NB4 (cell line): ENCODE measurements around the gene MTARC2.

Experiments
- DNase-seq: peaks from one replicate; pipeline ENCODE4 v3.0.0; 2010; ENCODE audit warnings: low read depth
- H3K4me3 ChIP-seq: one replicate; pipeline ENCODE4 v1.5.1; 2011; ENCODE audit warnings: mild to moderate bottlenecking, low read depth, low read length, moderate library complexity
- MYC ChIP-seq: IDR thresholded peaks from 2 replicates; pipeline ENCODE4 v1.6.1; 2011; ENCODE audit warnings: low read depth, low read length
- POLR2A ChIP-seq: IDR thresholded peaks from 2 replicates; pipeline ENCODE4 v1.6.1; 2011; ENCODE audit warnings: mild to moderate bottlenecking; ENCODE audit not compliant: insufficient read length; ENCODE audit errors: extremely low read depth
- TF ChIP-seq, protein P1 (sequence below): IDR thresholded peaks from 2 replicates; pipeline ENCODE4 v1.6.1; 2011; ENCODE audit warnings: low read depth, low read length
- TF ChIP-seq, protein P2 (sequence below): IDR thresholded peaks from one replicate; pipeline ENCODE4 v1.5.1; 2012; ENCODE audit warnings: low read depth, low read length

The MTARC2 gene

DNA sequence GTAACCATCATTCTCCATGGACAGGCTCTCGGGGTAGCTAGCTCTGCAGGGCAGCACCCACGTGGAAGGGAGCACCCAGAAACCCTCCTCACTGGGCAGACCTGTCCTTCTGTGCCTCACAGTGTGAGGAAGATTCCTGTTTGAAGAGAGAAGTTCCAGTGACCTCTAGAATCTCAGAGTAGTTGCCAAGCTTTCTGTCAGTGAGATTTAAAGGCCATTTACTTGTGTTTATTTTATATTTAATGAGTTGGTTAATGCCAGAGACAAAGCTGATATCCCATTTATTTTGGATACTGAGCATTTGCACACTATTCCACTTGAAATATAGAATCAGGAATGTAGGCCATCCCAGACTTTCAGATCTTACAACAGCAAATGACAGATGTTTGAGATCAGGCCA lies 67.3 kb downstream of the MTARC2 start:
- TF ChIP-seq, protein P1, sequence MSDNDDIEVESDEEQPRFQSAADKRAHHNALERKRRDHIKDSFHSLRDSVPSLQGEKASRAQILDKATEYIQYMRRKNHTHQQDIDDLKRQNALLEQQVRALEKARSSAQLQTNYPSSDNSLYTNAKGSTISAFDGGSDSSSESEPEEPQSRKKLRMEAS, result no peak
- TF ChIP-seq POLR2A, result no peak
- no peak for DNase-seq
- no peak overlapping the region for H3K4me3 ChIP-seq

DNA sequence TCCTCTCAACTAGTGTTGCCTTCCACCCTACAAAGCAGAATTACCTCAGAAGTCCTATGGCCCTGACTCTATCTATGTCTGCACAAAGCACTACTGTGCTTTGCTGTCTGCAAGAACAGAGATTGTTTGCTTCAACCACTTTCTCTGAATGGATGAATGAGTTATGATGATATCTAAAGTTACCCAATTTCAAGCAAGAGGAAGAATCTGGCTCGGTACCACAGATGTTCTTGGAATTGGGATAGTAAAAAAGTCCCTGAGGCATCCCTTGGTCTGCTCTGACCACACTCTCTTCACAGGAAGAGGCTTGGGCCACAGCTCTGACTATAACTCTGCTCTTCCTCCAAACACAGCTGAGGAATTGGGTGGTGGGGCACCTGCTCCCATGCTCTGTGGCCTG lies 69.8 kb downstream of the MTARC2 start:
- TF ChIP-seq, protein P1, result no peak
- TF ChIP-seq, protein P2, sequence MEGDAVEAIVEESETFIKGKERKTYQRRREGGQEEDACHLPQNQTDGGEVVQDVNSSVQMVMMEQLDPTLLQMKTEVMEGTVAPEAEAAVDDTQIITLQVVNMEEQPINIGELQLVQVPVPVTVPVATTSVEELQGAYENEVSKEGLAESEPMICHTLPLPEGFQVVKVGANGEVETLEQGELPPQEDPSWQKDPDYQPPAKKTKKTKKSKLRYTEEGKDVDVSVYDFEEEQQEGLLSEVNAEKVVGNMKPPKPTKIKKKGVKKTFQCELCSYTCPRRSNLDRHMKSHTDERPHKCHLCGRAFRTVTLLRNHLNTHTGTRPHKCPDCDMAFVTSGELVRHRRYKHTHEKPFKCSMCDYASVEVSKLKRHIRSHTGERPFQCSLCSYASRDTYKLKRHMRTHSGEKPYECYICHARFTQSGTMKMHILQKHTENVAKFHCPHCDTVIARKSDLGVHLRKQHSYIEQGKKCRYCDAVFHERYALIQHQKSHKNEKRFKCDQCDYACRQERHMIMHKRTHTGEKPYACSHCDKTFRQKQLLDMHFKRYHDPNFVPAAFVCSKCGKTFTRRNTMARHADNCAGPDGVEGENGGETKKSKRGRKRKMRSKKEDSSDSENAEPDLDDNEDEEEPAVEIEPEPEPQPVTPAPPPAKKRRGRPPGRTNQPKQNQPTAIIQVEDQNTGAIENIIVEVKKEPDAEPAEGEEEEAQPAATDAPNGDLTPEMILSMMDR, result no peak
- TF ChIP-seq MYC, result no peak
- TF ChIP-seq POLR2A, result no peak
- no peak overlapping the region for H3K4me3 ChIP-seq
- DNase-seq, result no peak

- TF ChIP-seq, protein P2, result no peak
- no peak for TF ChIP-seq POLR2A
- DNase-seq, result no peak
- H3K4me3 ChIP-seq, result no peak overlapping the region
These were observed 70.5 kb downstream of the MTARC2 start for GRCh38 chr1:220818421-220819173.

- TF ChIP-seq MYC (no peak), POLR2A (no peak)
- TF ChIP-seq, protein P2, result no peak
- TF ChIP-seq, protein P1, result no peak
- no peak overlapping the region for H3K4me3 ChIP-seq
- no peak for DNase-seq
These were observed 71.4 kb downstream of the MTARC2 start for GRCh38 chr1:220819467-220820026.

DNA sequence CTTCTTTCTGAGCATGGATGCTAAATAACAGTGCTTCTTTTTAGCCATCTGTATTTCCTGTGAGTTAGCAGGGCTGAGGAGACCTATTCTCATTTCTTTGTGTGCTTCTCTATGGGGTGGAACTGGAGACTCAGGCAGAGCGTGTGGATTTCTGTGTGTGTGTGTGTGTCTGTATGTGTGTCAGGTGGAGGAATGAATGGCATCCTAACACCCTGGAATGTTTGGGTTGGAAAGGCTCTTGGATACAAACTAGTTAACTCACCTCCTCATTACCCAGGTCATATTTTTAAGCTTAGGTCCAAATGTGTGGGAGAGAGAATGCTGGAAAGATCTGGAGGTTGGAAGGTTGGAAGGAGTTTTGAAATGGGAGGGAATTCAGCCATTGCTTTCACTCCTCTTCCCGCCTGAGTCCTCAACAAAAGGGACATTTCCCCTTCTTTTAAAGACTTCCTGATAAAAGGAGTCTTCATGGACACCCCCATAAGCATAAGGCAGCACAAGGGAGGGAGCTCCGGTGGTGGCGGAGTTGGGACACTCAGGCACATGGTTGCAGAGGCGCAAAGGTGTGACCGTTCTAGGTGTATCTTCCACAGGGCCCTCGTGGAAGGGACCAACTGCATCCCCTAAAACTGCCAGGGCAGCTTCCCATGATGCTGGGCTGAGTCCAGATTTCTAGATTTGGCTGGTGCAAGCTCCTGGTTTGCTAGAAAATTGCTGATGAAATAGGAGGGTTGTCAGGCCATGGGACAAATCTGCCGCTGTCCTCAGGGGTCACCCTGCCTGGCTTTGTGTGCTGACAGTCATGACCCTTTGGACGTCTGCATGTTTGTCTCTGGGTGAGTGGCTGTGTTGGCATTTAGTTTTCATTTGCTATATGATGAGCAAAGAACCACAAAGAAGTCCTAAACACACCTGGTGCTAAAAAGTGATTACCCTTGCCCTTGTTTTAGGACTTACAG lies 76.2 kb downstream of the MTARC2 start:
- TF ChIP-seq MYC (no peak), POLR2A (no peak)
- TF ChIP-seq, protein P1, result no peak
- TF ChIP-seq, protein P2, result no peak
- DNase-seq, result no peak
- no peak overlapping the region for H3K4me3 ChIP-seq
